B cell (primary cell): ENCODE data around the gene GPC3.
"Not testable (repeated sequence)": the region's sequence is repeated elsewhere in the genome, so short reads cannot be mapped to it uniquely, and the experiment has no call there.

Experiments used
- CTCF ChIP-seq: fragments of 200-600 bp; IDR thresholded peaks from one replicate; pipeline ENCODE4 v1.8.0; 2022; ENCODE audit warnings: antibody characterized with exemption, mild to moderate bottlenecking
- EZH2 ChIP-seq: IDR thresholded peaks from 2 replicates; pipeline ENCODE4 v1.6.1; 2012; ENCODE audit warnings: borderline replicate concordance, low read depth, mild to moderate bottlenecking, moderate library complexity, low read length; ENCODE audit not compliant: insufficient read depth, poor library complexity, severe bottlenecking

GRCh38 chrX:133888084-133888483, 97.3 kb downstream of the GPC3 start:
- TF ChIP-seq CTCF, EZH2: not testable (repeated sequence)
